Renal pelvis (tissue), 4 donors: ENCODE results near the gene ZDHHC13. TPM values are rescaled to one million over a fixed set of nuclear protein-coding genes. Genes with fewer than 3 reads are reported as not detected.

Experiments
- DNase-seq: peaks from one replicate; pipeline ENCODE4 v3.0.0-alpha.2; 2013
- polyA plus RNA-seq, 3 donors: library from polyadenylated mRNA; unstranded; fragments of 120-200 nt; gene quantifications; one replicate each; pipeline ENCODE4 v1.2.1, GENCODE V29; 2013; ENCODE audit not compliant: insufficient read length in 3 of 3

The ZDHHC13 gene
- polyA plus RNA-seq, 3 donors, result 15.9 to 21.5 (median 19.8) TPM

GRCh38 chr11:19200410-19201201 is 83.6 kb downstream of the ZDHHC13 start:
- no peak for DNase-seq

DNA sequence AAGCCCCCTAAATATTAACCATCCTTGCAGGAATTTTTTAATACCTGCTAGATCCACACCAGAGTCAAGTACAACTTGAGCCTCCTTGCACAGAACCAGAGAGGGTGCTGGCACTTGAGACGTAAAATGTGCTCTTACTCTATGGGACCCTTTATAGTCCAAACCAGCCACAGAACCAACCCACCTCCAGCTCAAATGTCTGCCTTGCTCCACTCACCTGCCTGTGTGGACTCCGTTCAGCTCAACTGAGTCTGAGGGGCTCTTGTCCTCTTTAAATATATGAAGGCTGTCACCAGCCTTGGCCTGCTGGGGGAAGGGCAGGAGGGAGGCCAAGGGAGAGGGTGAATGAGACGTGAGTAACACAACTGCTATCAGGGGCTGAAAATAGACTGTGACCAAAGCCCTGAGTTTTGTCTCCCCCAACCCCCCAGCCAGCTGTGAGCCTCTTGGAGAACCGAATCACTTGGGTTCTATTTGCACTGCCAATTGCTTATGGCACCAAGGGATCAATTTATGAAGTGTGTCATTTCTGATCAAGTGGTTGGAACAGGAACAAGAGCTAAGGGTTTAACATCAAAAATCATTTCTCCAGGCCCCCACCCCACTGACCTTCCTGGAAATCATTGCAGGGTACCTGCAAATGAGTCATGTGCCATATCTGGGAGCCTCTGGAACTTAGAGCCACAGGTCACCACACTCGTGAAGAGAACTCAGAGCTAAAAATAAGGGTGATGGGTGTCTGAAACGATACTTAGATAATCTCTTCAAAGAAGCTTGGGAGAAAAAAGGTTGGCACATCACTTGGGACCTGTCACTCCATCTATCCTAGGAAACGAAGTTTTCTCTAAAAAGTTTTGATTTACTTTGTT is 85.0 kb downstream of the ZDHHC13 start, which contains the start of gene CSRP3:
CSRP3 (minus strand) TSS at position 247 of the 869 bp plus-strand sequence. CDS start 9,535 bp downstream, outside the sequence.
- DNase-seq, result no peak

DNA sequence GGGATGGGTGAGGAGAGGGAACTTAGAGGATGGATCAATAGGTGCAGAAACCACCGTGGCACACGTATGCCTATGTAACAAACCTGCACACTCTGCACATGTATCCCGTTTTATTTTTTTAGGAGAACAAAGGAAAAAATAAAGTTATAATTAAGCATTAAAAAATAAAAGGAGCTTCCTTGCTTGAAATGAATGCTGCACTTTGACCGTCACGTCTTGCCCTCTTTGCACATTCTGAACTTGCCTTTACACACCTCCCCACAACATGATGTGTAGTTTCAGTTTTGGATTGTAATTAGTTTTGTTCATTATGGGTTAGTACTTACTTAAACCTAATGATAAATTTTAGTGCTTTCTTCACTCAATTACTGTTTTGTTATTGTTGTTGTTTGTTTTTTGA is 87.9 kb downstream of the ZDHHC13 start:
- DNase-seq, result no peak

DNA sequence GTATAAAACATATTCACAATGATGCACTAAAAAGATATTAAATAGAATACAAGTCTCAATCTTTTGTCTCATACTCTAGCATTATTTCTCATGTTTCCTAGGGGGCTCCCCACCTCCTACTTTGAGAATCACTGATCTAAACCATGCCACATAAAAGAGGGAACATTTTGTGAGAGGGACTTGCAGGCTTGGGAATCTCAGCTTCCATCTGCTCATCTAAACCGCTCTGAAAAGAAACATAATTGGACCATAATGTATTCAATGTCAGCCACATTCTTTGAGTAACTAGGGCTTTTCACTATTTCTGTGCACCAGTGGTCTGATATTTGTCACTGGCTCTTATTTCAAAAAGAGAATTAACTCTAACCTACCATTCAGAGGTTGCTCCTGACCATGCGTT is 91.2 kb downstream of the ZDHHC13 start:
- DNase-seq, result no peak

DNA sequence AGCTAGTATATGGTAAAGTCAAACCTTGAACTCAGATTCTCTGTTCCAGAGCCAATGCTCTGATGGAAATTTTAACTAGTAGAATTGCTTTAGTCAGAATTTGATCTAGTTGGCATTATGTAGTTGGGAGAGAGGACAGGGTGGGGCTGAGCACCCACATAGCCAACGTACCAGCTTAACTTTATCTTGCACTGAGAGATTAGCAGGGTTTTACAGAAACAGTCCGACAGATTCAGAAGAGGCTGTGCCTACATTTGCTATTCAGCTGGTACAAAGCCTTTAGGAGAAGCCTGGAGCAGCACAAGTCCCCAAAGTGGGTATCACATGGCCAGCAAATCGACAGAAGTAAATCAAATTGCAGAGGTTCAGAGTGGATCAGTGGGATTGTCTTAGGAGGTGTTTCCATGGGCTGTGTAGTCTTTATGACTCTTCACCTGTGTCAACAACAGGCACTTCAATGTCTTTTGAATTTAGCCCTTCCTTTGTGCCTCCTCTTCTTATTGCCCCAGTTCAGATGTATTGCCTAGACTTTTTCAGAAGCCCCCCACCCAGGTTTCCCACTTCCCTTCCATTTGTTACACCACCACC is 92.1 kb downstream of the ZDHHC13 start:
- DNase-seq, result no peak

- no peak for DNase-seq
Measured at GRCh38 chr11:19209617-19210370, 92.8 kb downstream of the ZDHHC13 start.

GRCh38 chr11:19216021-19216420 is 99.1 kb downstream of the ZDHHC13 start:
- DNase-seq, result no peak

GRCh38 chr11:19216709-19217374 is 99.9 kb downstream of the ZDHHC13 start:
- DNase-seq, result no peak

DNA sequence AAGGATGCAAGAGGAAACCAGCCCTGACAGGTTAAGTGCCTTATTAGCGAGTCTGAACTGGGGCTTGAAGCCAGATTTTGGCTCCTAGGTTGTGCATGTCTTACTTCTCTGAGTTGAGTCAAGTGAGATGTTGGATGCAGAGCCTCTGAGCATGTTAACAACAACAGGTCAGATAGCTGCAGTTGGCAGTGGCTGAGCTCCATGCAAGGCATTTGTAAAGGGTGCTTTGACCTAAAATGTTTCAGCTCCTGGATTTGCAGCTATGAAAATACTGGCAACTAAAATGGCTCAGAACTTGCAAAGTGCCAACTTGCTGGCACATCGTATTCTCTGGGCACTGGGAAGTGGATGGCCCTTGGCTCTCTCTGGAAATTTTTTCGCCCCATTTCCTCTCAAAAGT is 101.2 kb downstream of the ZDHHC13 start:
- DNase-seq, result no peak

- DNase-seq, result no peak
Measured at GRCh38 chr11:19218786-19219460, 102.0 kb downstream of the ZDHHC13 start.

DNA sequence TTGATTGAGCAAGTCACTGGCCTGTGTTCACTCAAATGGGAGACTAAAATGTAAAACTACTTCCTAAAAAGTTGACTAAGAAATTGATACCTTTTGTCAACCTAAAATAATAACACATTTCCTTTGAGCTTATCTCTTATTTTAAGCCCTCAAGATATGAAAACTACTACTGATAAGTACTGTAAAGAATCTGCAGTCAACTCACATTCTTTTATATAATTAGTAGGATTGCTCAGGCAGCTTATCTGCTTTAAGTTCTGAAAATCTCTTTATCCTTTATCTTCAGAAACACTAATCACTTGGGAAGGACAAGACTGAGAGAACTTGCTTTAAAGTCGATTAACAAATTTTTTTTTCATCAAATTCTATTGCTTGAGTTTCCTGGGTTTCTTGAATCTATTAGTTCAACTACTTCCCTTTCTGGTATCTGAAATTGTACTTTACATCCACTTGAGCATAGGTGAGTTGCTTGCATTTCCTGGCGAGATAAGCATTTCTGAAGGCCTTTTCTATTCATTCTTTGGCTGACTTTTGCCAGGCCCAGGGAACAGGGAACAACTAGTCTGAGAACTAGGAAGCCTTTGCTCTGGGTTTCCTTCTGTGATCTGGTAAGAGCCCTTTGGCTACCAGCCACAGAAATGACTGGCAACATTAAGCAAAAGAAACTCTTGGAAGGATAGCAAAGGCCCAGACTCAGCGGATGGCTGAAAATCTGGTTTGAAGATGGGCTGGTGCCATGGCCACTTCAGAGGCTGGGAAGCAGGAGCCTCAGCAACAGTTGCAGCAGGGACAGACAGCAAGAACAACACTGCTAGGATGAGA is 104.1 kb downstream of the ZDHHC13 start:
- no peak for DNase-seq

DNA sequence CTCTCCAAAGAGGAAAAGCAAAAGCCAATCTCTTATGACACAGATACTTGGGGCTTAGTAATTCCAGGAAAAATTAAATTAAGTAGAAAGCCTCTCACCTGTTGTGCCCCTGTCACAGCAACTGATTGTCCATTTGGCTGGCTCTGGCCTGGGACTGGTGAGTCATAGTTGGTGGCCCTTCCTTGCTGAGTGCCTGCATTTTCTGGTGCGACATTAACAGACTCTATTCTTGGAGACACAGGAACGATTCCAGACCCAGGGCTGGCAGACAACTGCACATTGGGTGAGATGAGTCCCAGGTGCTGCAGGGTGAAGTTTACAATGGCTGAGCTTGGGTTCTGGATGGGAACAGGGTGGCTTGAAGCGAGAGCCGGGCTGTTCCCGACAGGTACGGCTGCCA is 108.2 kb downstream of the ZDHHC13 start:
- no peak for DNase-seq

GRCh38 chr11:19225581-19225980 is 108.6 kb downstream of the ZDHHC13 start:
- DNase-seq, result no peak

Other genes starting within 250 kb of the ZDHHC13 start
- not detected for gene MRGPRX1, start 177.8 kb upstream of the ZDHHC13 start, polyA plus RNA-seq
- not detected for gene MRGPRX2, start 56.5 kb upstream of the ZDHHC13 start, polyA plus RNA-seq
- under 1 TPM in 1 of 3 donors, not detected in 2; 0.31 TPM for gene CSRP3, start 84.8 kb downstream of the ZDHHC13 start, polyA plus RNA-seq
- gene E2F8, start 123.8 kb downstream of the ZDHHC13 start, polyA plus RNA-seq, result 10 to 100 TPM in 1 of 3 donors, 1 to 10 TPM in 2; 7.9 to 10.5 (median 9.8) TPM